Measurements from ENCODE around the gene ITGB7.

DNA sequence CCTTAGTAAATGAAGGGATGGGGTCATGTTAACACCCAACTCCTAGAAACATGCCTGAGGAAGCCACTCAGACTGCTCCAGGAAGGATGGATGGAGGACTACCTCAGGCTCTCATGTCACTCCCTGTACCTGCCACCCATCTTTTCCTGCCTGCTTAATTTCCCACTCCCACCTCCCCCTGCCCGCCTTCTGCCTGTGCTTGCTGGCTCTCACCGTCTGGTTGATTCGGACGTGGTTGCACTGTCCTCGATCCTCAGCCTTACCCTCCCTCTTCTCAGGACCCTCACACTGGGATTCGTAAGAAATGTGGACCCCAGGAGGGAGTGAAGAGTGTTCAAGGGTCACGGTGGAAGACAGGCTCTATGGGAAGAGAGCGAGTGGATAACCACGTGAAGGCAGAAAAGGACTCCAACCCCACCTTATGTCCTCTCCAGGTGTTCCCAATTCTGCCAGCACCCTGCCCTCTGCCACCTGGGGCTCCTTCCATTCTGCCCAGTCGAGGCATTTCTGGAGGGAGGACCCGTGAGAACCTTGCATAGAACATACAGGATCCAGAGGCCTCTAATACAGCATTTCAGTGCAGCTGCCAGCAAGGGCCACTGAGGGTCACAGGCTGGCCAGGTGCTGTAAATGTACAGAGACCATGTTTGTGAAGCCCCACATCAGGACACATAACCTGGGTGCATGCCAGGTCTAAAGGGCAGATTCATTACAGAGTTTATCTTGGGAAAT lies 12.9 kb downstream of the ITGB7 start:
- TF ChIP-seq, protein P1, sequence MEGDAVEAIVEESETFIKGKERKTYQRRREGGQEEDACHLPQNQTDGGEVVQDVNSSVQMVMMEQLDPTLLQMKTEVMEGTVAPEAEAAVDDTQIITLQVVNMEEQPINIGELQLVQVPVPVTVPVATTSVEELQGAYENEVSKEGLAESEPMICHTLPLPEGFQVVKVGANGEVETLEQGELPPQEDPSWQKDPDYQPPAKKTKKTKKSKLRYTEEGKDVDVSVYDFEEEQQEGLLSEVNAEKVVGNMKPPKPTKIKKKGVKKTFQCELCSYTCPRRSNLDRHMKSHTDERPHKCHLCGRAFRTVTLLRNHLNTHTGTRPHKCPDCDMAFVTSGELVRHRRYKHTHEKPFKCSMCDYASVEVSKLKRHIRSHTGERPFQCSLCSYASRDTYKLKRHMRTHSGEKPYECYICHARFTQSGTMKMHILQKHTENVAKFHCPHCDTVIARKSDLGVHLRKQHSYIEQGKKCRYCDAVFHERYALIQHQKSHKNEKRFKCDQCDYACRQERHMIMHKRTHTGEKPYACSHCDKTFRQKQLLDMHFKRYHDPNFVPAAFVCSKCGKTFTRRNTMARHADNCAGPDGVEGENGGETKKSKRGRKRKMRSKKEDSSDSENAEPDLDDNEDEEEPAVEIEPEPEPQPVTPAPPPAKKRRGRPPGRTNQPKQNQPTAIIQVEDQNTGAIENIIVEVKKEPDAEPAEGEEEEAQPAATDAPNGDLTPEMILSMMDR (IDR thresholded peaks at IDR 0.05): no peak
- TF ChIP-seq EZH2 (IDR thresholded peaks at IDR 0.05) (no peak), EZH2phosphoT487 (IDR thresholded peaks at IDR 0.05) (no peak)
